NB4 (cell line): ENCODE measurements around the gene CGGBP1.

Source experiments
- DNase-seq: peaks from one replicate; pipeline ENCODE4 v3.0.0; 2010; ENCODE audit warnings: low read depth
- H3K4me3 ChIP-seq: one replicate; pipeline ENCODE4 v1.5.1; 2011; ENCODE audit warnings: mild to moderate bottlenecking, low read depth, low read length, moderate library complexity
- CTCF ChIP-seq: IDR thresholded peaks from one replicate; pipeline ENCODE4 v1.5.1; 2012; ENCODE audit warnings: low read depth, low read length
- MAX ChIP-seq: IDR thresholded peaks from 2 replicates; pipeline ENCODE4 v1.6.1; 2011; ENCODE audit warnings: low read depth, low read length
- MYC ChIP-seq: IDR thresholded peaks from 2 replicates; pipeline ENCODE4 v1.6.1; 2011; ENCODE audit warnings: low read depth, low read length
- POLR2A ChIP-seq: IDR thresholded peaks from 2 replicates; pipeline ENCODE4 v1.6.1; 2011; ENCODE audit warnings: mild to moderate bottlenecking; ENCODE audit not compliant: insufficient read length; ENCODE audit errors: extremely low read depth

The CGGBP1 gene

GRCh38 chr3:88058581-88059379 is at the start of gene CGGBP1, which contains the start of gene ZNF654:
CGGBP1 (minus strand) TSS chr3:88059005; CDS start chr3:88055976, 3,029 bp downstream.
ZNF654 (plus strand) TSS chr3:88059255; CDS start chr3:88059320, 65 bp downstream.
- peak; percentile 98 for DNase-seq
- peak; percentile 77 for TF ChIP-seq POLR2A
- TF ChIP-seq MYC: no peak
- H3K4me3 ChIP-seq: peak within 1 kb of the TSS; percentile 92

GRCh38 chr3:88105325-88105724 is 46.5 kb upstream of the CGGBP1 start:
- no peak overlapping the region for H3K4me3 ChIP-seq
- no peak for DNase-seq

GRCh38 chr3:88101142-88101541 is 42.3 kb upstream of the CGGBP1 start:
- DNase-seq: no peak
- no peak for TF ChIP-seq CTCF
- TF ChIP-seq MYC: no peak
- no peak for TF ChIP-seq POLR2A
- no peak for TF ChIP-seq MAX
- no peak overlapping the region for H3K4me3 ChIP-seq

More at GRCh38 chr3:88105325-88105724, 46.5 kb upstream of the CGGBP1 start:
- no peak for TF ChIP-seq CTCF
- TF ChIP-seq MYC: no peak
- no peak for TF ChIP-seq MAX
- TF ChIP-seq POLR2A: no peak

- DNase-seq: no peak
- no peak overlapping the region for H3K4me3 ChIP-seq
- TF ChIP-seq CTCF (no peak), MYC (no peak), MAX (no peak)
Measured at GRCh38 chr3:88093266-88093665, 34.5 kb upstream of the CGGBP1 start.

- no peak for TF ChIP-seq CTCF
- TF ChIP-seq POLR2A: no peak
- TF ChIP-seq MAX: no peak
- TF ChIP-seq MYC: no peak
- no peak overlapping the region for H3K4me3 ChIP-seq
- DNase-seq: no peak
Measured at GRCh38 chr3:88092270-88092669, 33.5 kb upstream of the CGGBP1 start.

- TF ChIP-seq MAX (no peak), POLR2A (no peak), MYC (no peak), CTCF (no peak)
- H3K4me3 ChIP-seq: no peak overlapping the region
Measured at GRCh38 chr3:88090681-88091080, 31.9 kb upstream of the CGGBP1 start.

More at GRCh38 chr3:88090681-88091080, 31.9 kb upstream of the CGGBP1 start:
- no peak for DNase-seq
